DMS53 treated with DMSO at 0.1 percent for 48 hours (cell line): Measurements from ENCODE around the gene KCNF1.

Source experiments
- DNase-seq: peaks from one replicate; lab custom pipeline; 2025; ENCODE audit not compliant: unreplicated experiment; lab: John Stamatoyannopoulos, UW

The KCNF1 gene

GRCh38 chr2:10961490-10961875 lies 49.7 kb downstream of the KCNF1 start:
- no peak for DNase-seq

- DNase-seq = no peak
These were observed 50.3 kb downstream of the KCNF1 start for GRCh38 chr2:10962004-10962403.

- no peak for DNase-seq
These were observed 51.4 kb downstream of the KCNF1 start for GRCh38 chr2:10963155-10963554.
